H9 (cell line): ENCODE data around the gene CUBN. TPM values are rescaled to one million over a fixed set of nuclear protein-coding genes. Genes with fewer than 3 reads are reported as not detected.

Experiments used
- DNase-seq: peaks from one replicate; pipeline ENCODE4 v3.0.0-alpha.2; 2017
- H2AFZ ChIP-seq: one replicate; pipeline ENCODE4 v1.6.1; 2013; ENCODE audit warnings: mild to moderate bottlenecking, low read length, control low read depth, moderate library complexity
- H2AK5ac ChIP-seq: 2 replicates; pipeline ENCODE4 v1.6.1; 2013; ENCODE audit warnings: low read length, control low read depth, mixed read lengths; ENCODE audit not compliant: insufficient read length
- H2BK120ac ChIP-seq: one replicate; pipeline ENCODE4 v1.6.1; 2013; ENCODE audit warnings: low read depth, mild to moderate bottlenecking, low read length, control low read depth, inconsistent platforms; ENCODE audit not compliant: poor library complexity, severe bottlenecking
- H2BK12ac ChIP-seq: 2 replicates; pipeline ENCODE4 v1.6.1; 2013; ENCODE audit warnings: low read length, control low read depth, mixed read lengths, low read depth; ENCODE audit not compliant: insufficient read length
- H2BK15ac ChIP-seq: 2 replicates; pipeline ENCODE4 v1.6.1; 2013; ENCODE audit warnings: low read depth, low read length, control low read depth
- H2BK20ac ChIP-seq: one replicate; pipeline ENCODE4 v1.6.1; 2013; ENCODE audit warnings: low read depth, mild to moderate bottlenecking, low read length, control low read depth, inconsistent platforms; ENCODE audit not compliant: poor library complexity, severe bottlenecking
- H2BK5ac ChIP-seq: 2 replicates; pipeline ENCODE4 v1.6.1; 2013; ENCODE audit warnings: low read length, control low read depth, mixed read lengths; ENCODE audit not compliant: insufficient read length
- H3K14ac ChIP-seq: 2 replicates; pipeline ENCODE4 v1.6.1; 2013; ENCODE audit warnings: low read length, control low read depth; ENCODE audit not compliant: insufficient read depth
- H3K18ac ChIP-seq: 2 replicates; pipeline ENCODE4 v1.6.1; 2013; ENCODE audit warnings: low read depth, mild to moderate bottlenecking, mixed read lengths, low read length, control low read depth; ENCODE audit not compliant: insufficient read length
- H3K23ac ChIP-seq: 2 replicates; pipeline ENCODE4 v1.6.1; 2013; ENCODE audit warnings: low read length, control low read depth, mixed read lengths, low read depth; ENCODE audit not compliant: insufficient read length
- H3K23me2 ChIP-seq: 2 replicates; pipeline ENCODE4 v1.6.1; 2013; ENCODE audit warnings: low read depth, mild to moderate bottlenecking, mixed read lengths, low read length, control low read depth; ENCODE audit not compliant: insufficient read length, poor library complexity, severe bottlenecking
- H3K27ac ChIP-seq: 2 replicates; pipeline ENCODE4 v1.5.1; 2013; ENCODE audit warnings: low read length, control low read depth, mixed read lengths, low read depth; ENCODE audit not compliant: insufficient read length
- H3K27me3 ChIP-seq: 2 replicates; pipeline ENCODE4 v1.6.1; 2013; ENCODE audit warnings: low read length, control low read depth, inconsistent platforms; ENCODE audit not compliant: insufficient read depth
- H3K4ac ChIP-seq: 2 replicates; pipeline ENCODE4 v1.6.1; 2013; ENCODE audit warnings: low read depth, mild to moderate bottlenecking, control low read depth, inconsistent platforms, low read length, moderate library complexity
- H3K4me1 ChIP-seq: 2 replicates; pipeline ENCODE4 v1.6.1; 2013; ENCODE audit warnings: low read length, control low read depth, inconsistent platforms; ENCODE audit not compliant: insufficient read depth
- H3K4me2 ChIP-seq: 2 replicates; pipeline ENCODE4 v1.6.1; 2013; ENCODE audit warnings: low read length, control low read depth, mixed read lengths; ENCODE audit not compliant: insufficient read length, insufficient read depth
- H3K56ac ChIP-seq: 2 replicates; pipeline ENCODE4 v1.6.1; 2013; ENCODE audit warnings: low read depth, mild to moderate bottlenecking, mixed read lengths, low read length, control low read depth; ENCODE audit not compliant: insufficient read length
- H3K79me1 ChIP-seq: 2 replicates; pipeline ENCODE4 v1.6.1; 2013; ENCODE audit warnings: low read depth, mild to moderate bottlenecking, moderate library complexity, low read length, control low read depth, inconsistent platforms; ENCODE audit not compliant: insufficient read depth, poor library complexity, severe bottlenecking
- H3K79me2 ChIP-seq: 2 replicates; pipeline ENCODE4 v1.6.1; 2013; ENCODE audit warnings: low read length, control low read depth, inconsistent platforms; ENCODE audit not compliant: insufficient read depth
- H3K9ac ChIP-seq: 2 replicates; pipeline ENCODE4 v1.6.1; 2013; ENCODE audit warnings: low read length, control low read depth, mixed read lengths; ENCODE audit not compliant: insufficient read length; ENCODE audit errors: extremely low read depth
- H3K9me3 ChIP-seq: one replicate; pipeline ENCODE4 v1.6.1; 2013; ENCODE audit warnings: low read depth, low read length, inconsistent platforms; ENCODE audit not compliant: control insufficient read depth
- H3T11ph ChIP-seq: one replicate; pipeline ENCODE4 v1.6.1; 2013; ENCODE audit warnings: mild to moderate bottlenecking, low read length, control low read depth, inconsistent platforms
- H4K20me1 ChIP-seq: one replicate; pipeline ENCODE4 v1.6.1; 2013; ENCODE audit not compliant: control insufficient read depth, insufficient read length, insufficient read depth
- H4K5ac ChIP-seq: 2 replicates; pipeline ENCODE4 v1.6.1; 2013; ENCODE audit warnings: low read depth, mild to moderate bottlenecking, mixed read lengths, low read length, control low read depth; ENCODE audit not compliant: insufficient read length
- H4K8ac ChIP-seq: replicated peaks from 2 replicates; pipeline ENCODE4 v1.6.1; 2013; ENCODE audit warnings: low read length, control low read depth, mixed read lengths, low read depth; ENCODE audit not compliant: insufficient read length
- H4K91ac ChIP-seq: 2 replicates; pipeline ENCODE4 v1.6.1; 2013; ENCODE audit warnings: low read depth, mild to moderate bottlenecking, moderate library complexity, mixed read lengths, low read length, control low read depth; ENCODE audit not compliant: insufficient read length
- H3K27ac Mint-ChIP-seq, 3 experiments: 2 replicates in 2 of 3; 3 replicates in 1 of 3; pipeline ENCODE4 v1.8.0; 2020 to 2021; ENCODE audit warnings: mixed read lengths in 3 of 3, mild to moderate bottlenecking in 1 of 3, moderate library complexity in 1 of 3
- H3K27me3 Mint-ChIP-seq: 2 replicates; pipeline ENCODE4 v1.8.0; 2021; ENCODE audit warnings: low read depth, mild to moderate bottlenecking, moderate library complexity, mixed read lengths
- H3K36me3 Mint-ChIP-seq, 3 experiments: 2 replicates in 2 of 3; 3 replicates in 1 of 3; pipeline ENCODE4 v1.8.0; 2020 to 2021; ENCODE audit warnings: low read depth in 3 of 3, mixed read lengths in 3 of 3; ENCODE audit not compliant: insufficient read depth in 1 of 3
- H3K4me1 Mint-ChIP-seq, 2 experiments: 2 replicates each; pipeline ENCODE4 v1.8.0; 2020; ENCODE audit warnings: mixed read lengths in 2 of 2
- H3K4me3 Mint-ChIP-seq, 2 experiments: 2 replicates in 1 of 2; 3 replicates in 1 of 2; pipeline ENCODE4 v1.8.0; 2020 to 2021; ENCODE audit warnings: mild to moderate bottlenecking in 2 of 2, mixed read lengths in 2 of 2, moderate library complexity in 1 of 2
- H3K9me3 Mint-ChIP-seq, 2 experiments: 2 replicates in 1 of 2; 3 replicates in 1 of 2; pipeline ENCODE4 v1.8.0; 2020; ENCODE audit warnings: mild to moderate bottlenecking in 2 of 2, mixed read lengths in 2 of 2, moderate library complexity in 1 of 2
- CTCF ChIP-seq: fragments of 200-600 bp; sonication (generic); conservative IDR thresholded peaks from 3 replicates; pipeline ENCODE4 v1.8.0; 2021; ENCODE audit warnings: antibody characterized with exemption, mild to moderate bottlenecking
- WGBS: extraction: QIAGEN DNeasy Blood & Tissue Kit; methylation state at CpG from one replicate; pipeline ENCODE4 v1.1.7; 2013; ENCODE audit warnings: missing lambda C conversion rate, low lambda C conversion rate, mixed read lengths; ENCODE audit not compliant: insufficient read length; ENCODE audit errors: extremely low coverage; 5-methylcytosine and 5-hydroxymethylcytosine counted together
- total RNA-seq: library from RNA; stranded (reverse); gene quantifications from 2 replicates; pipeline ENCODE4 v1.2.1, GENCODE V29; 2021

The CUBN gene
- total RNA-seq, 1 experiment from 2014 or later = 0.26 TPM

DNA sequence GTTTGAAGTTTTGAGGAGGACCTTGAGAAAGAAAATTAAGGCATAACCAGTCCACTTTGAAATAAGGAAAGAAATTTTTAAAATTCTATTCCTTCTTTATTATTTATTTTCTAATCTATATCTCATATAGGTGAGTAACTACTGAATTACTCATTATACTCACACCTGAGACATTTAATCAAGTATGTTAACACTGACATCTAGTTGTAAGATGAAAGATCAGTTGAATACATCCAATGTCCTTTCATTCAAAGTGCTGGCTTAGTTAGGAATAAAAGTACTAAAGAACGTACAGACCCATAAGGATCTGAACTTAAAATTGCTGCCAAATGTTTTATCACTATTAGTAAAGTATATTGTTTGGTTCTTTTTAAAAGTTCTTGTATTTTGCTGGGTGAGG is 48.4 kb upstream of the CUBN start:
- no peak overlapping the region for H2BK15ac ChIP-seq
- H3K79me1 ChIP-seq = peaks cover 4% of the 10 kb centered on the region
- no peaks in the 10 kb centered on the region for H3K9me3 ChIP-seq
- H3K9me3 Mint-ChIP-seq = no peaks in the 10 kb centered on the region
- no peak overlapping the region for H3K14ac ChIP-seq
- H3K23ac ChIP-seq = no peak overlapping the region
- no peak overlapping the region for H2BK20ac ChIP-seq
- H3K4ac ChIP-seq = no peak overlapping the region
- H3K4me1 Mint-ChIP-seq = peaks cover 18 to 23% of the 10 kb centered on the region in 2 experiments
- no peak overlapping the region for H4K91ac ChIP-seq
- no CpG with 5 or more reads among the region's 1 CpG for WGBS
- H3K27me3 ChIP-seq = no peaks in the 10 kb centered on the region
- no peaks in the 10 kb centered on the region for H3K79me2 ChIP-seq
- 0 out of 7 replicates have a peak, but pooled peaks cover 0 to 4% (median 0%) of the 10 kb centered on the region in 3 experiments for H3K36me3 Mint-ChIP-seq
- no peaks in the 10 kb centered on the region for H3K27me3 Mint-ChIP-seq
- TF ChIP-seq CTCF = no peak
- no peak overlapping the region for H3K9ac ChIP-seq
- H3K4me1 ChIP-seq = peaks cover 9% of the 10 kb centered on the region
- H2BK12ac ChIP-seq = no peak overlapping the region
- no peaks in the 10 kb centered on the region for H3K23me2 ChIP-seq
- no peak overlapping the region for H3K27ac ChIP-seq
- H3K56ac ChIP-seq = no peak overlapping the region
- DNase-seq = no peak
- no peaks in the 10 kb centered on the region for H4K20me1 ChIP-seq
- H3K18ac ChIP-seq = no peak overlapping the region
- no peak overlapping the region for H2AFZ ChIP-seq
- no peak overlapping the region for H4K8ac ChIP-seq
- H3K4me2 ChIP-seq = no peak overlapping the region
- no peak overlapping the region for H2BK120ac ChIP-seq
- H3K27ac Mint-ChIP-seq = no peak overlapping the region
- H3T11ph ChIP-seq = no peak overlapping the region
- H4K5ac ChIP-seq = no peak overlapping the region
- H2BK5ac ChIP-seq = no peak overlapping the region
- H3K4me3 Mint-ChIP-seq = no peak overlapping the region
- H2AK5ac ChIP-seq = no peak overlapping the region
